HUES64 (cell line): ENCODE measurements around the gene CMTM8.

Experiments
- H3K27ac ChIP-seq: 2 replicates; pipeline ENCODE4 v1.7.0; 2013; ENCODE audit warnings: low read depth, low read length, inconsistent platforms
- H3K27me3 ChIP-seq: 2 replicates; pipeline ENCODE4 v1.6.1; 2013; ENCODE audit warnings: mild to moderate bottlenecking, low read length; ENCODE audit not compliant: insufficient read depth
- H3K36me3 ChIP-seq: 2 replicates; pipeline ENCODE4 v1.6.1; 2013; ENCODE audit warnings: mild to moderate bottlenecking, low read length; ENCODE audit not compliant: insufficient read depth
- H3K4me1 ChIP-seq: 2 replicates; pipeline ENCODE4 v1.6.1; 2013; ENCODE audit warnings: mild to moderate bottlenecking, low read length, moderate library complexity; ENCODE audit not compliant: insufficient read depth
- H3K4me3 ChIP-seq: 2 replicates; pipeline ENCODE4 v1.5.1; 2013; ENCODE audit warnings: mild to moderate bottlenecking, low read length, moderate library complexity
- H3K9ac ChIP-seq: 2 replicates; pipeline ENCODE4 v1.6.1; 2013; ENCODE audit warnings: mild to moderate bottlenecking, low read depth, low read length
- H3K9me3 ChIP-seq: 2 replicates; pipeline ENCODE4 v1.6.1; 2013; ENCODE audit warnings: low read depth, low read length; ENCODE audit not compliant: insufficient read depth
- WGBS: fragments of 150-250, 120-280 bp; methylation state at CpG from one replicate; pipeline ENCODE4 v1.1.7; 2013; ENCODE audit warnings: missing lambda C conversion rate; 5-methylcytosine and 5-hydroxymethylcytosine counted together

CMTM8 gene

GRCh38 chr3:32229565-32229964 is 8.9 kb upstream of the CMTM8 start:
- Histone ChIP-seq H3K9ac (no peak overlapping the region), H3K4me1 (no peaks in the 10 kb centered on the region), H3K9me3 (no peaks in the 10 kb centered on the region), H3K36me3 (no peaks in the 10 kb centered on the region), H3K27ac (no peak overlapping the region), H3K4me3 (no peak overlapping the region), H3K27me3 (no peaks in the 10 kb centered on the region)
- 94% methylated on average over 4 of the region's 4 CpGs for WGBS

- Histone ChIP-seq H3K4me1 (peaks cover 9% of the 10 kb centered on the region), H3K27me3 (peaks cover 42% of the 10 kb centered on the region), H3K9me3 (peaks cover 7% of the 10 kb centered on the region; the same call in 1 of the 2 replicates), H3K27ac (no peak overlapping the region), H3K4me3 (no peak overlapping the region), H3K36me3 (no peaks in the 10 kb centered on the region), H3K9ac (no peak overlapping the region)
Observed at GRCh38 chr3:32236377-32236776, 2.1 kb upstream of the CMTM8 start.

GRCh38 chr3:32237670-32238452 is 619 bp upstream of the CMTM8 start:
- Histone ChIP-seq H3K9me3 (peaks cover 7% of the 10 kb centered on the region; the same call in 1 of the 2 replicates), H3K27me3 (peaks cover 42% of the 10 kb centered on the region), H3K4me3 (peak overlapping the region; percentile 70), H3K9ac (peak overlapping the region; percentile 30; the same call in 1 of the 2 replicates), H3K36me3 (no peaks in the 10 kb centered on the region), H3K27ac (no peak overlapping the region), H3K4me1 (peaks cover 9% of the 10 kb centered on the region)
- WGBS, result 3% methylated on average over 49 of the region's 49 CpGs

- peaks cover 42% of the 10 kb centered on the region for H3K27me3 ChIP-seq
- H3K27ac ChIP-seq, result no peak overlapping the region
- peak overlapping the region; percentile 70 for H3K4me3 ChIP-seq
- WGBS, result 59% methylated on average over 11 of the region's 12 CpGs
- peaks cover 7% of the 10 kb centered on the region; the same call in 1 of the 2 replicates for H3K9me3 ChIP-seq
- H3K4me1 ChIP-seq, result peaks cover 9% of the 10 kb centered on the region
- H3K36me3 ChIP-seq, result no peaks in the 10 kb centered on the region
- peak overlapping the region; percentile 56 for H3K9ac ChIP-seq
Observed at GRCh38 chr3:32239307-32240158, 1.1 kb downstream of the CMTM8 start.

- Histone ChIP-seq H3K27ac (no peak overlapping the region), H3K27me3 (peaks cover 42% of the 10 kb centered on the region), H3K36me3 (no peaks in the 10 kb centered on the region), H3K4me1 (peaks cover 9% of the 10 kb centered on the region), H3K9me3 (peaks cover 7% of the 10 kb centered on the region; the same call in 1 of the 2 replicates), H3K4me3 (peak overlapping the region; percentile 70; the same call in 1 of the 2 replicates), H3K9ac (no peak overlapping the region)
- 76% methylated on average over 6 of the region's 6 CpGs for WGBS
Observed at GRCh38 chr3:32240159-32240545, 1.7 kb downstream of the CMTM8 start.

GRCh38 chr3:32241100-32241499 is 2.6 kb downstream of the CMTM8 start:
- no peak overlapping the region for H3K27ac ChIP-seq
- H3K36me3 ChIP-seq, result no peaks in the 10 kb centered on the region
- peaks cover 9% of the 10 kb centered on the region for H3K4me1 ChIP-seq
- H3K27me3 ChIP-seq, result peaks cover 42% of the 10 kb centered on the region
- peaks cover 7% of the 10 kb centered on the region; the same call in 1 of the 2 replicates for H3K9me3 ChIP-seq
- H3K4me3 ChIP-seq, result no peak overlapping the region
- H3K9ac ChIP-seq, result no peak overlapping the region
- 89% methylated on average over 4 of the region's 4 CpGs for WGBS

- no peak overlapping the region for H3K27ac ChIP-seq
- 98% methylated on average over 2 of the region's 2 CpGs for WGBS
- H3K9me3 ChIP-seq, result no peaks in the 10 kb centered on the region
- H3K4me1 ChIP-seq, result peaks cover 9% of the 10 kb centered on the region
- no peak overlapping the region for H3K4me3 ChIP-seq
- H3K9ac ChIP-seq, result no peak overlapping the region
- no peaks in the 10 kb centered on the region for H3K36me3 ChIP-seq
- H3K27me3 ChIP-seq, result peaks cover 19% of the 10 kb centered on the region
Observed at GRCh38 chr3:32243519-32243918, 5.0 kb downstream of the CMTM8 start.

GRCh38 chr3:32245200-32245599 is 6.7 kb downstream of the CMTM8 start:
- H3K27me3 ChIP-seq, result peaks cover 5% of the 10 kb centered on the region
- H3K27ac ChIP-seq, result no peak overlapping the region
- WGBS, result 94% methylated on average over 2 of the region's 2 CpGs
- no peak overlapping the region for H3K9ac ChIP-seq
- no peaks in the 10 kb centered on the region; the same call in 1 of the 2 replicates for H3K4me1 ChIP-seq
- H3K4me3 ChIP-seq, result no peak overlapping the region
- no peaks in the 10 kb centered on the region for H3K36me3 ChIP-seq
- no peaks in the 10 kb centered on the region for H3K9me3 ChIP-seq

- WGBS, result 83% methylated on average over 4 of the region's 4 CpGs
- Histone ChIP-seq H3K9me3 (no peaks in the 10 kb centered on the region), H3K4me3 (no peak overlapping the region), H3K36me3 (no peaks in the 10 kb centered on the region), H3K9ac (no peak overlapping the region), H3K27ac (no peak overlapping the region), H3K27me3 (no peaks in the 10 kb centered on the region), H3K4me1 (no peaks in the 10 kb centered on the region; the same call in 1 of the 2 replicates)
Observed at GRCh38 chr3:32246079-32246675, 7.7 kb downstream of the CMTM8 start.

- H3K9me3 ChIP-seq, result peaks cover 3% of the 10 kb centered on the region; the same call in 1 of the 2 replicates
- H3K9ac ChIP-seq, result no peak overlapping the region
- WGBS, result 97% methylated on average over 4 of the region's 4 CpGs
- no peaks in the 10 kb centered on the region for H3K36me3 ChIP-seq
- no peaks in the 10 kb centered on the region; the same call in 1 of the 2 replicates for H3K4me1 ChIP-seq
- no peaks in the 10 kb centered on the region for H3K27me3 ChIP-seq
- no peak overlapping the region for H3K27ac ChIP-seq
- H3K4me3 ChIP-seq, result no peak overlapping the region
Observed at GRCh38 chr3:32249184-32249782, 10.8 kb downstream of the CMTM8 start.
